HepG2 (cell line): ENCODE results near the gene PCGF2. TPM values are rescaled to one million over a fixed set of nuclear protein-coding genes. Genes with fewer than 3 reads are reported as not detected.
A peak's percentile ranks its signal among the peaks of the same experiment; 100 is the strongest.

Experiments
- ADNP ChIP-seq: sonication (generic); formaldehyde crosslinking; IDR thresholded peaks from 2 replicates; pipeline ENCODE4 v1.4.0; 2020; ENCODE audit warnings: missing genetic modification reagents
- BCL3 ChIP-seq: sonication (generic); formaldehyde crosslinking; IDR thresholded peaks from 2 replicates; pipeline ENCODE4 v1.5.1; 2020; ENCODE audit warnings: mild to moderate bottlenecking, missing genetic modification reagents, moderate library complexity
- EED ChIP-seq: sonication (generic); formaldehyde crosslinking; IDR thresholded peaks from 2 replicates; pipeline ENCODE4 v1.5.0; 2020; ENCODE audit warnings: mild to moderate bottlenecking, missing genetic modification reagents
- HNF4A ChIP-seq: sonication (generic); formaldehyde crosslinking; IDR thresholded peaks from 2 replicates; pipeline ENCODE4 v1.4.0; 2020; ENCODE audit warnings: missing genetic modification reagents
- HOXA3 ChIP-seq: sonication (generic); formaldehyde crosslinking; IDR thresholded peaks from 2 replicates; pipeline ENCODE4 v1.5.0; 2020; ENCODE audit warnings: missing genetic modification reagents
- JUNB ChIP-seq: sonication (generic); formaldehyde crosslinking; IDR thresholded peaks from 2 replicates; pipeline ENCODE4 v1.8.0; 2022; ENCODE audit warnings: missing genetic modification reagents, mild to moderate bottlenecking, borderline replicate concordance
- RXRA ChIP-seq: sonication (generic); formaldehyde crosslinking; IDR thresholded peaks from 2 replicates; pipeline ENCODE4 v1.5.1; 2020; ENCODE audit warnings: missing genetic modification reagents
- SALL2 ChIP-seq: sonication (generic); formaldehyde crosslinking; IDR thresholded peaks from 2 replicates; pipeline ENCODE4 v1.8.1; 2023; ENCODE audit warnings: mild to moderate bottlenecking, missing genetic modification reagents, inconsistent platforms
- SATB2 ChIP-seq: sonication (generic); formaldehyde crosslinking; IDR thresholded peaks from 2 replicates; pipeline ENCODE4 v1.5.0; 2020; ENCODE audit warnings: missing genetic modification reagents
- UBTF ChIP-seq: sonication (generic); formaldehyde crosslinking; IDR thresholded peaks from 2 replicates; pipeline ENCODE4 v1.4.0; 2020; ENCODE audit warnings: mild to moderate bottlenecking, missing genetic modification reagents
- ZBED4 ChIP-seq: sonication (generic); formaldehyde crosslinking; IDR thresholded peaks from 2 replicates; pipeline ENCODE4 v1.4.0; 2020; ENCODE audit warnings: missing genetic modification reagents, borderline replicate concordance
- ZNF17 ChIP-seq: sonication (generic); formaldehyde crosslinking; IDR thresholded peaks from 2 replicates; pipeline ENCODE4 v1.5.0; 2020; ENCODE audit warnings: mild to moderate bottlenecking, missing genetic modification reagents
- ZNF737 ChIP-seq: sonication (generic); formaldehyde crosslinking; IDR thresholded peaks from 2 replicates; pipeline ENCODE4 v1.5.0; 2020; ENCODE audit warnings: missing genetic modification reagents, mild to moderate bottlenecking, borderline replicate concordance
- ZNF749 ChIP-seq: sonication (generic); formaldehyde crosslinking; IDR thresholded peaks from 2 replicates; pipeline ENCODE4 v1.8.0; 2022; ENCODE audit warnings: mild to moderate bottlenecking, missing genetic modification reagents, moderate library complexity, borderline replicate concordance
- polyA plus RNA-seq, 8 experiments: library from polyadenylated mRNA; depleted of rRNA in 3 of 8; stranded (reverse) in 7 of 8; unstranded in 1 of 8; fragments of >200 nt; fragmentation: Illumina TruSeq in 4 of 8; extraction: Trizol in 4 of 8; gene quantifications; 2 replicates each; pipeline versions ENCODE4 v1.2.1 to v1.2.3, GENCODE V29; 2011 to 2016; ENCODE audit warnings: low read depth in 4 of 8, missing spikeins in 1 of 8, mixed read lengths in 1 of 8; ENCODE audit not compliant: insufficient read depth in 1 of 8
- total RNA-seq, 5 experiments: library from RNA; depleted of rRNA; stranded (reverse); fragments of >200 nt; fragmentation: Illumina TruSeq; extraction: Trizol; gene quantifications; 2 replicates each; pipeline ENCODE4 v1.2.3, GENCODE V29; 2016; ENCODE audit warnings: low read depth in 1 of 5
- TF ChIP-seq, protein P1 (sequence below): sonication (generic); formaldehyde crosslinking; IDR thresholded peaks from 2 replicates; pipeline ENCODE4 v1.8.1; 2022; ENCODE audit warnings: mild to moderate bottlenecking, missing genetic modification reagents
- TF ChIP-seq, protein P2 (sequence below): sonication (generic); formaldehyde crosslinking; IDR thresholded peaks from 2 replicates; pipeline ENCODE4 v1.4.0; 2020; ENCODE audit warnings: missing genetic modification reagents, mild to moderate bottlenecking, borderline replicate concordance

Gene PCGF2
- total and polyA plus RNA-seq, 2 of the 13 experiments (the other 11 are each of a cell fraction or from before 2014, with no cell fraction given), result 11.6 to 29.4 TPM

GRCh38 chr17:38746004-38746848, 1.9 kb downstream of the PCGF2 start (continued):
- TF ChIP-seq UBTF (CRISPR knock-in tag) (peak; percentile 50), ZBED4 (0 out of 2 replicates have a peak, but pooled peaks have one; percentile 21), RXRA (CRISPR knock-in tag) (peak; percentile 80; the same call in 1 of the 2 replicates), EED (no peak), HNF4A (CRISPR knock-in tag) (peak; percentile 97), ZNF749 (CRISPR knock-in tag) (peak; percentile 42; the same call in 1 of the 2 replicates), SALL2 (0 out of 2 replicates have a peak, but pooled peaks have one; percentile 11), SATB2 (CRISPR knock-in tag) (no peak), ZNF17 (CRISPR knock-in tag) (no peak), HOXA3 (CRISPR knock-in tag) (peak; percentile 59; the same call in 1 of the 2 replicates), ZNF737 (no peak), JUNB (no peak), BCL3 (CRISPR knock-in tag) (no peak), ADNP (CRISPR knock-in tag) (no peak)
- TF ChIP-seq, protein P1, sequence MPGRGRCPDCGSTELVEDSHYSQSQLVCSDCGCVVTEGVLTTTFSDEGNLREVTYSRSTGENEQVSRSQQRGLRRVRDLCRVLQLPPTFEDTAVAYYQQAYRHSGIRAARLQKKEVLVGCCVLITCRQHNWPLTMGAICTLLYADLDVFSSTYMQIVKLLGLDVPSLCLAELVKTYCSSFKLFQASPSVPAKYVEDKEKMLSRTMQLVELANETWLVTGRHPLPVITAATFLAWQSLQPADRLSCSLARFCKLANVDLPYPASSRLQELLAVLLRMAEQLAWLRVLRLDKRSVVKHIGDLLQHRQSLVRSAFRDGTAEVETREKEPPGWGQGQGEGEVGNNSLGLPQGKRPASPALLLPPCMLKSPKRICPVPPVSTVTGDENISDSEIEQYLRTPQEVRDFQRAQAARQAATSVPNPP (CRISPR knock-in tag), result no peak
- TF ChIP-seq, protein P2, sequence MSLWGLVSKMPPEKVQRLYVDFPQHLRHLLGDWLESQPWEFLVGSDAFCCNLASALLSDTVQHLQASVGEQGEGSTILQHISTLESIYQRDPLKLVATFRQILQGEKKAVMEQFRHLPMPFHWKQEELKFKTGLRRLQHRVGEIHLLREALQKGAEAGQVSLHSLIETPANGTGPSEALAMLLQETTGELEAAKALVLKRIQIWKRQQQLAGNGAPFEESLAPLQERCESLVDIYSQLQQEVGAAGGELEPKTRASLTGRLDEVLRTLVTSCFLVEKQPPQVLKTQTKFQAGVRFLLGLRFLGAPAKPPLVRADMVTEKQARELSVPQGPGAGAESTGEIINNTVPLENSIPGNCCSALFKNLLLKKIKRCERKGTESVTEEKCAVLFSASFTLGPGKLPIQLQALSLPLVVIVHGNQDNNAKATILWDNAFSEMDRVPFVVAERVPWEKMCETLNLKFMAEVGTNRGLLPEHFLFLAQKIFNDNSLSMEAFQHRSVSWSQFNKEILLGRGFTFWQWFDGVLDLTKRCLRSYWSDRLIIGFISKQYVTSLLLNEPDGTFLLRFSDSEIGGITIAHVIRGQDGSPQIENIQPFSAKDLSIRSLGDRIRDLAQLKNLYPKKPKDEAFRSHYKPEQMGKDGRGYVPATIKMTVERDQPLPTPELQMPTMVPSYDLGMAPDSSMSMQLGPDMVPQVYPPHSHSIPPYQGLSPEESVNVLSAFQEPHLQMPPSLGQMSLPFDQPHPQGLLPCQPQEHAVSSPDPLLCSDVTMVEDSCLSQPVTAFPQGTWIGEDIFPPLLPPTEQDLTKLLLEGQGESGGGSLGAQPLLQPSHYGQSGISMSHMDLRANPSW (CRISPR knock-in tag), result 0 out of 2 replicates have a peak, but pooled peaks have one; percentile 45
